ENCODE results near the gene ABCC8.
"Not testable (repeated sequence)": the region's sequence is repeated elsewhere in the genome, so short reads cannot be mapped to it uniquely, and the experiment has no call there.

ABCC8 gene

DNA sequence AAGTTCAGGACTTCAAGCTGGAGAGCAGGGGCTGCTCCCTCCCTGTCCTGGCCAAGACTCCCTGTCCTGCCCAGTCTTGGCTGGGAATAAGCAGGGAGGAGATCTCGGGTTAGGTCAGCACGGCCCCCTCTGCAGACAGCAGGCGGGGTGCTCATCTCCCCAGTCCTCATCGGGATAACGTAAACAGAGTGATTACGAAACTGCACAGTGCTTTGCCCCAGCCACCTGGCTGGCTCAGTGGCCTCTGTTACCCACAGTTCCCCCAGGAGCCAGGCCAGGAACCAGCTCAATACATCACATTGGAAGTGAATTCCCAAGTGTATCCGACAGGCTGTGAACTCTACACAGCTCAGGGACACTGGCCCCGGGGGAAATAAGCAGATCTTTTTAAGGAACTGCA lies 45.5 kb downstream of the ABCC8 start:
- no peak overlapping the region for H3K27ac ChIP-seq (ENCODE audit: low read length)
- no peak overlapping the region for H3K9ac ChIP-seq (ENCODE audit: low read length in 2 of 2)
- no peaks in the 10 kb centered on the region for H3K9me3 ChIP-seq (ENCODE audit: control insufficient read depth in 2 of 2, low read length in 2 of 2)
- H3K27me3 ChIP-seq (ENCODE audit: control insufficient read depth in 1 of 2, insufficient read depth in 2 of 2, low read length in 2 of 2) = no peaks in the 10 kb centered on the region
- H3K36me3 ChIP-seq (ENCODE audit: control insufficient read depth in 2 of 2, insufficient read depth in 2 of 2, low read length in 2 of 2) = no peaks in the 10 kb centered on the region
- H3K4me3 ChIP-seq (ENCODE audit: low read length in 2 of 2) = no peak overlapping the region
- H3K4me1 ChIP-seq (ENCODE audit: control insufficient read depth, insufficient read depth, low read length) = no peaks in the 10 kb centered on the region

DNA sequence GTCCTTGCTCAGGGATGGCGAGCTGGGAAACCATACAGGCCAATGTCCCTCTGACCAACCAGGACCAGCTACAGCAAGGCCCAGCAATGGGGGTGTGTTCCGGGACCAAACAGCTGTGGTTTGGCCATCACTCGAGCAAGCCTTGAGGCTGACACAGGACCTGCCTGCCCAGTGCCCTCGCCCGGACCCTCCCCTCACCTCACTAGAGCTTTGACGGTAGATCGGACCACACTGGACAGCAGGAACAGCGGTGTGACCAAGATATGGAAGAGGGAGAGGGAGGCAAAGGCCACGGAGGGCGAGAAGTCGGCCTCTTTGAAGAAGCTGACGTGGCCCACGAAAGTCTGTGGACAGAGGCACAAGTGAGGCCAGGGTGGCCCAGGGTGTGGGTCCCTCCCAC lies 46.0 kb downstream of the ABCC8 start:
- no peak overlapping the region for H3K9ac ChIP-seq (ENCODE audit: low read length in 2 of 2)
- no peaks in the 10 kb centered on the region for H3K27me3 ChIP-seq (ENCODE audit: control insufficient read depth in 1 of 2, insufficient read depth in 2 of 2, low read length in 2 of 2)
- H3K4me1 ChIP-seq (ENCODE audit: control insufficient read depth, insufficient read depth, low read length) = no peaks in the 10 kb centered on the region
- H3K36me3 ChIP-seq (ENCODE audit: control insufficient read depth in 2 of 2, insufficient read depth in 2 of 2, low read length in 2 of 2) = no peaks in the 10 kb centered on the region
- H3K4me3 ChIP-seq (ENCODE audit: low read length in 2 of 2) = no peak overlapping the region
- H3K27ac ChIP-seq (ENCODE audit: low read length) = no peak overlapping the region
- no peaks in the 10 kb centered on the region for H3K9me3 ChIP-seq (ENCODE audit: control insufficient read depth in 2 of 2, low read length in 2 of 2)

GRCh38 chr11:17428925-17429324 lies 47.7 kb downstream of the ABCC8 start:
- H3K36me3 ChIP-seq (ENCODE audit: control insufficient read depth in 2 of 2, insufficient read depth in 2 of 2, low read length in 2 of 2) = no peaks in the 10 kb centered on the region
- H3K27ac ChIP-seq (ENCODE audit: low read length) = no peak overlapping the region
- H3K27me3 ChIP-seq (ENCODE audit: control insufficient read depth in 1 of 2, insufficient read depth in 2 of 2, low read length in 2 of 2) = no peaks in the 10 kb centered on the region
- no peak overlapping the region for H3K9ac ChIP-seq (ENCODE audit: low read length in 2 of 2)
- H3K4me1 ChIP-seq (ENCODE audit: control insufficient read depth, insufficient read depth, low read length) = no peaks in the 10 kb centered on the region
- no peaks in the 10 kb centered on the region for H3K9me3 ChIP-seq (ENCODE audit: control insufficient read depth in 2 of 2, low read length in 2 of 2)
- no peak overlapping the region for H3K4me3 ChIP-seq (ENCODE audit: low read length in 2 of 2)

DNA sequence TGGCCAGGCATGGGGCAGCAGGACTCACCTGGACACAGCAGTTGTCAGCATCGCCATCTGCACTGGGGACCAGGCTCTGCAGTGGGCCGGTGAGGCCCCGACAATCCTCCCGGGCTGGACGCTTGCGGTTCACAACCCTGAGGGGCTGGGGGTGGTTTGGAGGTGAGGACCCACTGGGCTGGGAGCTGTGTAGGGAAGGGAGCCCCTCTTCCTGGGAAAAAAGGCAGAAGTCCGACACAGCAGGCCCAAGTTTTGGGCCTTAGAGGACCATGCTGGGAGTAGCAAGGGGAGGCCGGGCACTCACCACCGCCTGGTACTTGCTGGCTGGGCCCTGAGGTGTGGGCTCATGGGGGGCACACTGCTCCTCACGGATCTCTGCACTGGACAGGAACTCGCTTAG lies 48.4 kb downstream of the ABCC8 start:
- no peaks in the 10 kb centered on the region for H3K9me3 ChIP-seq (ENCODE audit: control insufficient read depth in 2 of 2, low read length in 2 of 2)
- no peaks in the 10 kb centered on the region for H3K4me1 ChIP-seq (ENCODE audit: control insufficient read depth, insufficient read depth, low read length)
- no peaks in the 10 kb centered on the region for H3K36me3 ChIP-seq (ENCODE audit: control insufficient read depth in 2 of 2, insufficient read depth in 2 of 2, low read length in 2 of 2)
- no peak overlapping the region for H3K4me3 ChIP-seq (ENCODE audit: low read length in 2 of 2)
- H3K27ac ChIP-seq (ENCODE audit: low read length) = no peak overlapping the region
- H3K27me3 ChIP-seq (ENCODE audit: control insufficient read depth in 1 of 2, insufficient read depth in 2 of 2, low read length in 2 of 2) = peaks cover 0 to 2% of the 10 kb centered on the region in 2 donors
- H3K9ac ChIP-seq (ENCODE audit: low read length in 2 of 2) = no peak overlapping the region

- H3K4me1 ChIP-seq (ENCODE audit: control insufficient read depth, insufficient read depth, low read length); H3K27ac ChIP-seq (ENCODE audit: low read length); H3K27me3 ChIP-seq (ENCODE audit: control insufficient read depth in 1 of 2, insufficient read depth in 2 of 2, low read length in 2 of 2); H3K36me3 ChIP-seq (ENCODE audit: control insufficient read depth in 2 of 2, insufficient read depth in 2 of 2, low read length in 2 of 2); H3K9ac ChIP-seq (ENCODE audit: low read length in 2 of 2); H3K4me3 ChIP-seq (ENCODE audit: low read length in 2 of 2); H3K9me3 ChIP-seq (ENCODE audit: control insufficient read depth in 2 of 2, low read length in 2 of 2): not testable (repeated sequence)
Observed at GRCh38 chr11:17426233-17426632, 50.4 kb downstream of the ABCC8 start.

DNA sequence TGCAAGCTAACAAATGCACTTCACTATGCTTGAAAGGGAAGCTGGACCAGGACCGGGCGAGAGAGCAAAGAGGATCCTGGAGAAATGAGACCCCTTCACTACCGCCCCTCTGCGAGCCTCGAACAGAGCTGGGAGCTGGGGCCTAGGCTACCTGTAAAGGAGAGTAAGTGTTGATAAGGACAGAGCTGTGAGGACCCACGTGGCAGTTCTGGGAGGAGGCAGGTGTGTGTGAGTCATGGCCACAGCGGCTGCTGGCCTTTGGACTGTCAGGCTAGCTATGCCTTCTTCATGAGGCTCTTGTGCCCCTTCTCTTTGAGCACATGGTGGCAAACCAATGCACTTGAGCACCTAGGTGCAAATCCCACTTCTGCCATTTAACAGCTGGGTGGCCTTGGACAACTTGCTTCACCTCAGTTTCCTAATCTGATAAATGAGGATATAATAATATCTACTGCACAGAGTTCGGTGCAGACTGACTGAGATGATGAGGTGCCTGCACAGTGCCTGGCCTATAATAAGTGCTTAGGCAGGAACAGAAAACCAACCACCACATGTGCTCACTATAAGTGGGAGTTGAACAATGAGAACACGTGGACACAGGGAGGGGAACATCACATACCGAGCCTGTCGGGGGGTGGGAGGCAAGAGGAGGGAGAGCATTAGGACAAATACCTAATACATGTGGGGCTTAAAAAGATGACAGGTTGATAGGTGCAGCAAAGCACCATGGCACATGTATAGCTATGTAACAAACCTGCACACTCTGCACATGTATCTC lies 52.9 kb downstream of the ABCC8 start:
- H3K27me3 ChIP-seq (ENCODE audit: control insufficient read depth in 1 of 2, insufficient read depth in 2 of 2, low read length in 2 of 2) = peaks cover 0 to 12% of the 10 kb centered on the region in 2 donors
- H3K9me3 ChIP-seq (ENCODE audit: control insufficient read depth in 2 of 2, low read length in 2 of 2) = no peaks in the 10 kb centered on the region
- no peak overlapping the region for H3K4me3 ChIP-seq (ENCODE audit: low read length in 2 of 2)
- H3K36me3 ChIP-seq (ENCODE audit: control insufficient read depth in 2 of 2, insufficient read depth in 2 of 2, low read length in 2 of 2) = no peaks in the 10 kb centered on the region
- no peak overlapping the region for H3K9ac ChIP-seq (ENCODE audit: low read length in 2 of 2)
- no peaks in the 10 kb centered on the region for H3K4me1 ChIP-seq (ENCODE audit: control insufficient read depth, insufficient read depth, low read length)
- H3K27ac ChIP-seq (ENCODE audit: low read length) = no peak overlapping the region

DNA sequence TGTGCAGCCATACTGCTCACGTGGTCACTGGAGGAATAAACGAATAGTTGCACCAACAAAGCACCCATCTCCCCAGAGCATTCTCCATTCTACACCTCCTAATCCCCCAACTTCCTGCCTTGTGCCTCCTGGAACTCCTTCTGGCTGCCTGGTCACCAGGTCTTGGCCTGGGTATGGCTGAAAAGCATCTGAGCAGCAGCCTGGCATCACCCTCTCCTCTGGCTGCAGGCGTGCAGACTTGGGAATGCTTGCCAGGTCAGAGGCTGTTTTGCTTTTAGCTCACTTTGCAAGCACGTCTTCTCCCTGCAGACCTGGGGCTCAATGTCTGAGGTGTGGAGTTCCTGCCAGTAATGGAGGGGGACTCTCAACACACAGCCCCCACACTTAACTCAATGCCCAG lies 54.9 kb downstream of the ABCC8 start:
- no peak overlapping the region for H3K27ac ChIP-seq (ENCODE audit: low read length)
- no peak overlapping the region for H3K4me3 ChIP-seq (ENCODE audit: low read length in 2 of 2)
- no peaks in the 10 kb centered on the region for H3K36me3 ChIP-seq (ENCODE audit: control insufficient read depth in 2 of 2, insufficient read depth in 2 of 2, low read length in 2 of 2)

DNA sequence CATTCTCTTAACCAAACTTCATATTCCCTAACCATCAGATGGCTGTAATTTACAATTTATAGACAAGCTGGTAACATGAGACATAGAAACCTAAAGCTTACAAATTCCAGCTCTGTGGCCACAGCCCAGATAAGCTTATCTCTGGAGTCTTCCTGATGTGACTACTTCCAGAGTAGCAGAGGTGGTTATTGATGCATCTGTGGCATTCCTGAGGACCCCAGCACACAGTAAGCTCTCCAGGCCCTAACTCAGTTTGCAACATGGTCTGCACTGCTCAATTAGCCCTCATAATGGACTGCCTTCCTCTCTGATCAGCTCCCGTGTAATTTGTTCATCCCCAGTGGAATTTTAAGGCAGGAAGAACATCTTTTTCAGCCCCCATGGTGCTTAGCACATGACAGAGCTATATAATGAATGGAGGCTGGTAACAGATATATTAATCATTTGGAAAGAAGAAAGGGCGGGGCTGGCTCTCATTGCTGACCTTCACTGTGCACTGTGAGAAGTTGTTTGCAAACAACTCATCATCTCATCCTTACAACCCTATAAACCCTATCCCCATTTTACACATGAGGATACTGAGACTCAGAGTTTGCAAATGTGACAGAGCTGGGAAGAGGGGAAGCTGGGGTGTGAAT lies 58.1 kb downstream of the ABCC8 start:
- H3K9me3 ChIP-seq (ENCODE audit: control insufficient read depth in 2 of 2, low read length in 2 of 2) = no peaks in the 10 kb centered on the region
- peaks cover 3 to 19% of the 10 kb centered on the region in 2 donors for H3K27me3 ChIP-seq (ENCODE audit: control insufficient read depth in 1 of 2, insufficient read depth in 2 of 2, low read length in 2 of 2)
- no peak overlapping the region for H3K4me3 ChIP-seq (ENCODE audit: low read length in 2 of 2)
- no peaks in the 10 kb centered on the region for H3K4me1 ChIP-seq (ENCODE audit: control insufficient read depth, insufficient read depth, low read length)
- no peak overlapping the region for H3K9ac ChIP-seq (ENCODE audit: low read length in 2 of 2)
- H3K27ac ChIP-seq (ENCODE audit: low read length) = no peak overlapping the region
- H3K36me3 ChIP-seq (ENCODE audit: control insufficient read depth in 2 of 2, insufficient read depth in 2 of 2, low read length in 2 of 2) = no peaks in the 10 kb centered on the region

More for the DNA sequence above, 54.9 kb downstream of the ABCC8 start:
- Histone ChIP-seq H3K27me3 (ENCODE audit: control insufficient read depth in 1 of 2, insufficient read depth in 2 of 2, low read length in 2 of 2) (peaks cover 3 to 14% of the 10 kb centered on the region in 2 donors), H3K9me3 (ENCODE audit: control insufficient read depth in 2 of 2, low read length in 2 of 2) (no peaks in the 10 kb centered on the region), H3K4me1 (ENCODE audit: control insufficient read depth, insufficient read depth, low read length) (no peaks in the 10 kb centered on the region), H3K9ac (ENCODE audit: low read length in 2 of 2) (no peak overlapping the region)

DNA sequence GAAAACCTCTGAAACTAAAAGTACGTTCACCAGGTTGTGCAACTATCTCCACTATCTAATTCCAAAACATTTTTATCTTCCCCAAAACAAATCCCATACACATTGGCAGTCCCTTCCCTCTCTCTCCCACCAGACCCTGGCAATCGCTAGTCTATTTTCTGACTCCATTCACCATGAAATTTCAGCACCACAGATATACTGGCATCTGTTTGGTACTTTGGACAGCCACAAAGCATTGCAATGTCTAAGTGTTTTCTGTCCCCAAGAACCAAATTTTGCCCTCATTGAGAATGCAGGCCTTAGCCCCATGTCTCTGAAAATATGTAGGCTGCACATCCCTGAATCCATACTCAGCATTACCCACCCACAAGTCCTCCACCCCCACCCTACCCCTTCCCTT lies 60.2 kb downstream of the ABCC8 start:
- Histone ChIP-seq H3K4me1 (ENCODE audit: control insufficient read depth, insufficient read depth, low read length) (no peaks in the 10 kb centered on the region), H3K27me3 (ENCODE audit: control insufficient read depth in 1 of 2, insufficient read depth in 2 of 2, low read length in 2 of 2) (peaks cover 3 to 22% of the 10 kb centered on the region in 2 donors), H3K36me3 (ENCODE audit: control insufficient read depth in 2 of 2, insufficient read depth in 2 of 2, low read length in 2 of 2) (no peaks in the 10 kb centered on the region), H3K27ac (ENCODE audit: low read length) (no peak overlapping the region), H3K4me3 (ENCODE audit: low read length in 2 of 2) (no peak overlapping the region), H3K9me3 (ENCODE audit: control insufficient read depth in 2 of 2, low read length in 2 of 2) (no peaks in the 10 kb centered on the region), H3K9ac (ENCODE audit: low read length in 2 of 2) (no peak overlapping the region)

- Histone ChIP-seq H3K27ac (ENCODE audit: low read length) (no peak overlapping the region), H3K36me3 (ENCODE audit: control insufficient read depth in 2 of 2, insufficient read depth in 2 of 2, low read length in 2 of 2) (no peaks in the 10 kb centered on the region), H3K9me3 (ENCODE audit: control insufficient read depth in 2 of 2, low read length in 2 of 2) (no peaks in the 10 kb centered on the region), H3K27me3 (ENCODE audit: control insufficient read depth in 1 of 2, insufficient read depth in 2 of 2, low read length in 2 of 2) (peaks cover 3 to 20% of the 10 kb centered on the region in 2 donors), H3K9ac (ENCODE audit: low read length in 2 of 2) (no peak overlapping the region), H3K4me3 (ENCODE audit: low read length in 2 of 2) (no peak overlapping the region), H3K4me1 (ENCODE audit: control insufficient read depth, insufficient read depth, low read length) (no peaks in the 10 kb centered on the region)
Observed at GRCh38 chr11:17415523-17416104, 61.0 kb downstream of the ABCC8 start.

DNA sequence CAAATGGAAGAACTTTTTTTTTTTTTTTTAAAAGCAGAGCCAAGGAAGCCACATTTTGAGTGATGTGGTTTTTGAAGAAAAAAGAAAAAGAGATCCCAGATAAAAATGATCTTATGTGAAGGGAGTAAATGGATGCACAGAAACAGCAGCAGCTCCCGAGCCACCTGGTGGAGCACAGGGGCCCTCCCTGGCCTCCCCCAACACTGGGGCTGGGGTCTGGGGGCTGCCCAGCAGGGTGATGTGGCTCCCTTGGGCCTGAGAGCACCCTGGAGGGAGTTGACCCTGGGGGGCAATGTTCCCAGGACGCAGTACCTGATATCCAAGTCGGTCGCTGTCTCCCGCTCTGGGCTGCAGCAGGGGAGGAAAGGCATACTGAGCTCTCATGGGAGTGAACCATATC lies 61.7 kb downstream of the ABCC8 start:
- Histone ChIP-seq H3K27ac (ENCODE audit: low read length) (no peak overlapping the region), H3K36me3 (ENCODE audit: control insufficient read depth in 2 of 2, insufficient read depth in 2 of 2, low read length in 2 of 2) (no peaks in the 10 kb centered on the region), H3K9ac (ENCODE audit: low read length in 2 of 2) (no peak overlapping the region), H3K4me1 (ENCODE audit: control insufficient read depth, insufficient read depth, low read length) (no peaks in the 10 kb centered on the region), H3K4me3 (ENCODE audit: low read length in 2 of 2) (no peak overlapping the region), H3K9me3 (ENCODE audit: control insufficient read depth in 2 of 2, low read length in 2 of 2) (no peaks in the 10 kb centered on the region), H3K27me3 (ENCODE audit: control insufficient read depth in 1 of 2, insufficient read depth in 2 of 2, low read length in 2 of 2) (peaks cover 3 to 18% of the 10 kb centered on the region in 2 donors)
